Activated CD8-positive, alpha-beta T cell treated with anti-CD3 and anti-CD28 coated beads for 36 hours (primary cell): ENCODE data around the gene TMEM91. TPM values are rescaled to one million over a fixed set of nuclear protein-coding genes. Genes with fewer than 3 reads are reported as not detected.

Source experiments
- ATAC-seq: fragments of 200-7000 bp; cut with Tn5 transposase; one replicate; pipeline ENCODE4 v1.10.0; 2021; ENCODE audit warnings: mild to moderate bottlenecking, moderate library complexity
- CTCF ChIA-PET: fragments of 350-600 bp; sonication (Branson Sonifier 250); formaldehyde crosslinking; loops from one replicate; lab custom pipeline; 2021; ENCODE audit warnings: antibody characterized with exemption; lab: Charles Lee
- POLR2A ChIA-PET: fragments of 350-600 bp; sonication (Branson Sonifier 250); formaldehyde crosslinking; loops from one replicate; lab custom pipeline; 2021; ENCODE audit warnings: antibody characterized with exemption; lab: Charles Lee
- DNase-seq: peaks from one replicate; pipeline ENCODE4 v3.0.0-alpha.2; 2020
- H3K27ac Mint-ChIP-seq: one replicate; pipeline ENCODE4 v1.8.0; 2021; ENCODE audit warnings: mild to moderate bottlenecking, mixed read lengths
- H3K27me3 Mint-ChIP-seq: one replicate; pipeline ENCODE4 v1.8.0; 2021; ENCODE audit warnings: mixed read lengths
- H3K36me3 Mint-ChIP-seq: one replicate; pipeline ENCODE4 v1.8.0; 2021; ENCODE audit warnings: low read depth, mixed read lengths
- H3K4me1 Mint-ChIP-seq: one replicate; pipeline ENCODE4 v1.8.0; 2021; ENCODE audit warnings: low read depth, mixed read lengths
- H3K4me3 Mint-ChIP-seq: one replicate; pipeline ENCODE4 v1.8.0; 2021; ENCODE audit warnings: mild to moderate bottlenecking, moderate library complexity, mixed read lengths
- H3K9me3 Mint-ChIP-seq: one replicate; pipeline ENCODE4 v1.8.0; 2021; ENCODE audit warnings: mixed read lengths
- CTCF ChIP-seq: fragments of 200-600 bp; IDR thresholded peaks from one replicate; pipeline ENCODE4 v1.8.0; 2022; ENCODE audit warnings: antibody characterized with exemption, mild to moderate bottlenecking
- intact Hi-C: fragments of 100-400 bp; cut with micrococcal nuclease; formaldehyde crosslinking; loops from one replicate; pipeline ENCODE4 v1.10.0; 2022
- total RNA-seq, 2 experiments: library from RNA; stranded (reverse); gene quantifications; one replicate each; pipeline ENCODE4 v1.2.3, GENCODE V29; 2021

TMEM91 gene
- total RNA-seq, 2 experiments from 2014 or later, result 8.9 to 9.1 TPM

GRCh38 chr19:41397086-41398049, 21.0 kb downstream of the TMEM91 start, which contains the start of the genes BCKDHA and EXOSC5:
Gene BCKDHA (plus strand): TSS chr19:41397818. CDS start chr19:41397828, 10 bp downstream.
Gene EXOSC5 (minus strand): TSS chr19:41397359. CDS start chr19:41397328, 31 bp downstream.
- H3K27me3 Mint-ChIP-seq, result no peaks in the 10 kb centered on the region
- peaks cover 12% of the 10 kb centered on the region for H3K36me3 Mint-ChIP-seq
- POLR2A ChIA-PET, result interaction anchor here (2.0 kb wide), 1 partner anchor 12 kb away, joined by 9 read pairs; no protein-coding TSS in a partner anchor

GRCh38 chr19:41398050-41398418, 21.7 kb downstream of the TMEM91 start:
- CTCF ChIA-PET, result interaction anchor here (0.6 to 0.7 kb wide), 2 partner anchors 41 to 89 kb away, joined by 3 read pairs; no protein-coding TSS in a partner anchor
- Mint-ChIP-seq H3K36me3 (peaks cover 12% of the 10 kb centered on the region), H3K27ac (peak overlapping the region; percentile 99), H3K9me3 (no peaks in the 10 kb centered on the region), H3K4me1 (peaks cover 38% of the 10 kb centered on the region), H3K4me3 (peak overlapping the region; percentile 96), H3K27me3 (no peaks in the 10 kb centered on the region)
- no peak for TF ChIP-seq CTCF
- POLR2A ChIA-PET, result interaction anchor here (1.0 to 2.0 kb wide), 2 partner anchors 11 to 33 kb away, joined by 3 to 9 read pairs; no protein-coding TSS in a partner anchor
- DNase-seq, result no peak
- no peak for ATAC-seq
- intact Hi-C loops, result loop anchor here (5.0 kb wide), 1 partner anchor 41 kb away; no protein-coding TSS in a partner anchor

More at GRCh38 chr19:41397086-41398049, 21.0 kb downstream of the TMEM91 start, which contains the start of the genes BCKDHA and EXOSC5:
- intact Hi-C loops, result loop anchor here (5.0 kb wide), 1 partner anchor 40 kb away; no protein-coding TSS in a partner anchor
- peak within 1 kb of the TSS; percentile 99 for H3K27ac Mint-ChIP-seq
- no peaks in the 10 kb centered on the region for H3K9me3 Mint-ChIP-seq
- no peak for TF ChIP-seq CTCF
- CTCF ChIA-PET, result no interaction called here
- H3K4me1 Mint-ChIP-seq, result peaks cover 38% of the 10 kb centered on the region
- H3K4me3 Mint-ChIP-seq, result peak within 1 kb of the TSS; percentile 96
- DNase-seq, result peak; percentile 99
- ATAC-seq, result peak; percentile 99

- ATAC-seq, result no peak
- DNase-seq, result no peak
- TF ChIP-seq CTCF, result no peak
- Mint-ChIP-seq H3K36me3 (peaks cover 12% of the 10 kb centered on the region), H3K4me3 (peak overlapping the region; percentile 96), H3K9me3 (no peaks in the 10 kb centered on the region), H3K27me3 (no peaks in the 10 kb centered on the region), H3K27ac (peak overlapping the region; percentile 99), H3K4me1 (peaks cover 38% of the 10 kb centered on the region)
- ChIA-PET CTCF (interaction anchor here (0.6 to 0.7 kb wide), 2 partner anchors 40 to 90 kb away, joined by 3 read pairs; no protein-coding TSS in a partner anchor), POLR2A (interaction anchor here (0.7 to 2.0 kb wide), 3 partner anchors 11 to 34 kb away, joined by 3 to 9 read pairs (median 3); no protein-coding TSS in a partner anchor)
- intact Hi-C loops, result loop anchor here (5.0 kb wide), 1 partner anchor 41 kb away; no protein-coding TSS in a partner anchor
Observed at GRCh38 chr19:41398598-41398997, 22.3 kb downstream of the TMEM91 start.

GRCh38 chr19:41399091-41399490, 22.8 kb downstream of the TMEM91 start:
- intact Hi-C loops, result loop anchor here (5.0 kb wide), 1 partner anchor 42 kb away; no protein-coding TSS in a partner anchor

More at GRCh38 chr19:41399091-41399490, 22.8 kb downstream of the TMEM91 start:
- TF ChIP-seq CTCF, result no peak
- DNase-seq (peak; percentile 38), ATAC-seq (no peak)
- Mint-ChIP-seq H3K27ac (peak overlapping the region; percentile 99), H3K4me3 (peak overlapping the region; percentile 96), H3K36me3 (peaks cover 10% of the 10 kb centered on the region), H3K9me3 (no peaks in the 10 kb centered on the region), H3K4me1 (peaks cover 38% of the 10 kb centered on the region), H3K27me3 (no peaks in the 10 kb centered on the region)
- CTCF ChIA-PET, result no interaction called here
- POLR2A ChIA-PET, result interaction anchor here (0.6 to 2.0 kb wide), 5 partner anchors 10 to 50 kb away, joined by 3 to 9 read pairs (median 3); no protein-coding TSS in a partner anchor
